ENCODE measurements around the gene HDAC4.
A peak's percentile ranks its signal among the peaks of the same experiment; 100 is the strongest.

The HDAC4 gene

GRCh38 chr2:239061121-239061666 lies 339.6 kb downstream of the HDAC4 start:
- TF ChIP-seq, protein P1, sequence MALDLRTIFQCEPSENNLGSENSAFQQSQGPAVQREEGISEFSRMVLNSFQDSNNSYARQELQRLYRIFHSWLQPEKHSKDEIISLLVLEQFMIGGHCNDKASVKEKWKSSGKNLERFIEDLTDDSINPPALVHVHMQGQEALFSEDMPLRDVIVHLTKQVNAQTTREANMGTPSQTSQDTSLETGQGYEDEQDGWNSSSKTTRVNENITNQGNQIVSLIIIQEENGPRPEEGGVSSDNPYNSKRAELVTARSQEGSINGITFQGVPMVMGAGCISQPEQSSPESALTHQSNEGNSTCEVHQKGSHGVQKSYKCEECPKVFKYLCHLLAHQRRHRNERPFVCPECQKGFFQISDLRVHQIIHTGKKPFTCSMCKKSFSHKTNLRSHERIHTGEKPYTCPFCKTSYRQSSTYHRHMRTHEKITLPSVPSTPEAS (tag by site-specific recombination; IDR thresholded peaks at IDR 0.05): peak; percentile 54; the same call in 1 of the 2 replicates
- TF ChIP-seq, protein P2, sequence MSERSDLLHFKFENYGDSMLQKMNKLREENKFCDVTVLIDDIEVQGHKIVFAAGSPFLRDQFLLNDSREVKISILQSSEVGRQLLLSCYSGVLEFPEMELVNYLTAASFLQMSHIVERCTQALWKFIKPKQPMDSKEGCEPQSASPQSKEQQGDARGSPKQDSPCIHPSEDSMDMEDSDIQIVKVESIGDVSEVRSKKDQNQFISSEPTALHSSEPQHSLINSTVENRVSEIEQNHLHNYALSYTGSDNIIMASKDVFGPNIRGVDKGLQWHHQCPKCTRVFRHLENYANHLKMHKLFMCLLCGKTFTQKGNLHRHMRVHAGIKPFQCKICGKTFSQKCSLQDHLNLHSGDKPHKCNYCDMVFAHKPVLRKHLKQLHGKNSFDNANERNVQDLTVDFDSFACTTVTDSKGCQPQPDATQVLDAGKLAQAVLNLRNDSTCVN (tag by site-specific recombination; optimal IDR thresholded peaks at IDR 0.05): peak; percentile 17
- TF ChIP-seq ZFHX2 (tag by site-specific recombination; conservative IDR thresholded peaks at IDR 0.05) (peak; percentile 31; the same call in 1 of the 2 replicates), ZNF596 (tag by site-specific recombination; IDR thresholded peaks at IDR 0.05) (no peak)
- ChIA-PET POLR2A (no interaction called here), CTCF (no interaction called here)
- no peaks in the 10 kb centered on the region for H3K4me1 ChIP-seq (ENCODE audit: control insufficient read depth, insufficient read depth, low read length)
- H3K27ac ChIP-seq (ENCODE audit: extremely low read depth, low read depth, low read length): no peak overlapping the region
- no peak overlapping the region for H3K4me3 ChIP-seq (ENCODE audit: low read depth, low read length)
- no peaks in the 10 kb centered on the region for H3K36me3 ChIP-seq (ENCODE audit: control insufficient read depth in 2 of 2, insufficient read depth in 1 of 2, low read length in 2 of 2)
- no peaks in the 10 kb centered on the region for H3K9me3 ChIP-seq (ENCODE audit: control insufficient read depth, insufficient read depth, low read depth, low read length)

GRCh38 chr2:239060676-239061075 lies 340.1 kb downstream of the HDAC4 start:
- TF ChIP-seq TSHZ1 (tag by site-specific recombination; IDR thresholded peaks at IDR 0.05; ENCODE audit: borderline replicate concordance) (no peak), ZNF155 (tag by site-specific recombination; IDR thresholded peaks at IDR 0.05) (no peak), ZNF473 (tag by site-specific recombination; IDR thresholded peaks at IDR 0.05) (no peak)
- TF ChIP-seq, protein P3, sequence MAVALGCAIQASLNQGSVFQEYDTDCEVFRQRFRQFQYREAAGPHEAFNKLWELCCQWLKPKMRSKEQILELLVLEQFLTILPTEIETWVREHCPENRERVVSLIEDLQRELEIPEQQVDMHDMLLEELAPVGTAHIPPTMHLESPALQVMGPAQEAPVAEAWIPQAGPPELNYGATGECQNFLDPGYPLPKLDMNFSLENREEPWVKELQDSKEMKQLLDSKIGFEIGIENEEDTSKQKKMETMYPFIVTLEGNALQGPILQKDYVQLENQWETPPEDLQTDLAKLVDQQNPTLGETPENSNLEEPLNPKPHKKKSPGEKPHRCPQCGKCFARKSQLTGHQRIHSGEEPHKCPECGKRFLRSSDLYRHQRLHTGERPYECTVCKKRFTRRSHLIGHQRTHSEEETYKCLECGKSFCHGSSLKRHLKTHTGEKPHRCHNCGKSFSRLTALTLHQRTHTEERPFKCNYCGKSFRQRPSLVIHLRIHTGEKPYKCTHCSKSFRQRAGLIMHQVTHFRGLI (tag by site-specific recombination; IDR thresholded peaks at IDR 0.05): no peak
- H3K4me1 ChIP-seq (ENCODE audit: control insufficient read depth, insufficient read depth, low read length): no peaks in the 10 kb centered on the region
- H3K4me3 ChIP-seq (ENCODE audit: low read depth, low read length): no peak overlapping the region
- POLR2A ChIA-PET: no interaction called here
- CTCF ChIA-PET: no interaction called here
- H3K36me3 ChIP-seq (ENCODE audit: control insufficient read depth in 2 of 2, insufficient read depth in 1 of 2, low read length in 2 of 2): no peaks in the 10 kb centered on the region
- H3K27ac ChIP-seq (ENCODE audit: extremely low read depth, low read depth, low read length): no peak overlapping the region
- no peaks in the 10 kb centered on the region for H3K9me3 ChIP-seq (ENCODE audit: control insufficient read depth, insufficient read depth, low read depth, low read length)

DNA sequence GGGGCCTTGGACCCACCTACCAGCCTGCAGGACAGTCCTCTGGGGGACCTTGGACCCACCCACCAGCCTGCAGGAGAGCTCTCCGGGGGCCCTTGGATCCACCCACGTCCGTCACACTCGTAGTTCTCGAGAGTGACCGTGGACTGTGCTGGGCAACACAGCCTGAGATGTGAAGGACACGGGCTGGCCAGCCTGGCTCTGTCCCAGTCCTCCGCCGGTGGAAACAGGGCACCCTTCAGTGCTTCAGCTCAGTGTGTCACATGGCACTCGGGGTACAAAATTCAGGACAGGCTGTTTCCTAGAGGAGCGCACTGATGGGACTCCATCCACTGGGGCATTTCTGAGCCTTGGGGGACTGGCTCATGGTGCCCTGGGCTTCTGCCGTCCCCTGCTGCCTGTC lies 341.0 kb downstream of the HDAC4 start:
- CTCF ChIA-PET: no interaction called here
- no peak for TF ChIP-seq ZXDB (tag by site-specific recombination; IDR thresholded peaks at IDR 0.05)
- no peak for TF ChIP-seq KLF10 (tag by site-specific recombination; IDR thresholded peaks at IDR 0.05)
- TF ChIP-seq ZNF704 (tag by site-specific recombination; IDR thresholded peaks at IDR 0.05): no peak
- TF ChIP-seq ZNF121 (tag by site-specific recombination; IDR thresholded peaks at IDR 0.05): no peak
- TF ChIP-seq ZNF776 (tag by site-specific recombination; IDR thresholded peaks at IDR 0.05; ENCODE audit: borderline replicate concordance): no peak
- TF ChIP-seq ZNF10 (tag by site-specific recombination; IDR thresholded peaks at IDR 0.05): no peak
- TF ChIP-seq BCL11B (tag by site-specific recombination; IDR thresholded peaks at IDR 0.05; ENCODE audit: low read depth): no peak
- no peak for TF ChIP-seq ZNF366 (tag by site-specific recombination; conservative IDR thresholded peaks at IDR 0.05)
- TF ChIP-seq, protein P2 (tag by site-specific recombination; optimal IDR thresholded peaks at IDR 0.05): no peak
- TF ChIP-seq ZNF843 (tag by site-specific recombination; IDR thresholded peaks at IDR 0.05): no peak
- TF ChIP-seq, protein P4, sequence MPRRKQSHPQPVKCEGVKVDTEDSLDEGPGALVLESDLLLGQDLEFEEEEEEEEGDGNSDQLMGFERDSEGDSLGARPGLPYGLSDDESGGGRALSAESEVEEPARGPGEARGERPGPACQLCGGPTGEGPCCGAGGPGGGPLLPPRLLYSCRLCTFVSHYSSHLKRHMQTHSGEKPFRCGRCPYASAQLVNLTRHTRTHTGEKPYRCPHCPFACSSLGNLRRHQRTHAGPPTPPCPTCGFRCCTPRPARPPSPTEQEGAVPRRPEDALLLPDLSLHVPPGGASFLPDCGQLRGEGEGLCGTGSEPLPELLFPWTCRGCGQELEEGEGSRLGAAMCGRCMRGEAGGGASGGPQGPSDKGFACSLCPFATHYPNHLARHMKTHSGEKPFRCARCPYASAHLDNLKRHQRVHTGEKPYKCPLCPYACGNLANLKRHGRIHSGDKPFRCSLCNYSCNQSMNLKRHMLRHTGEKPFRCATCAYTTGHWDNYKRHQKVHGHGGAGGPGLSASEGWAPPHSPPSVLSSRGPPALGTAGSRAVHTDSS (tag by site-specific recombination; IDR thresholded peaks at IDR 0.05): no peak
- TF ChIP-seq KLF7 (tag by site-specific recombination; IDR thresholded peaks at IDR 0.05; ENCODE audit: borderline replicate concordance): no peak
- no peak for TF ChIP-seq OVOL3 (tag by site-specific recombination; IDR thresholded peaks at IDR 0.05)

More for the DNA sequence above, 341.0 kb downstream of the HDAC4 start:
- no peaks in the 10 kb centered on the region for H3K36me3 ChIP-seq (ENCODE audit: control insufficient read depth in 2 of 2, insufficient read depth in 1 of 2, low read length in 2 of 2)
- H3K27ac ChIP-seq (ENCODE audit: extremely low read depth, low read depth, low read length): no peak overlapping the region
- no peak overlapping the region for H3K4me3 ChIP-seq (ENCODE audit: low read depth, low read length)
- H3K4me1 ChIP-seq (ENCODE audit: control insufficient read depth, insufficient read depth, low read length): no peaks in the 10 kb centered on the region
- POLR2A ChIA-PET: no interaction called here
- no peaks in the 10 kb centered on the region for H3K9me3 ChIP-seq (ENCODE audit: control insufficient read depth, insufficient read depth, low read depth, low read length)
